ENCODE measurements around the gene ANTKMT.

The ANTKMT gene

DNA sequence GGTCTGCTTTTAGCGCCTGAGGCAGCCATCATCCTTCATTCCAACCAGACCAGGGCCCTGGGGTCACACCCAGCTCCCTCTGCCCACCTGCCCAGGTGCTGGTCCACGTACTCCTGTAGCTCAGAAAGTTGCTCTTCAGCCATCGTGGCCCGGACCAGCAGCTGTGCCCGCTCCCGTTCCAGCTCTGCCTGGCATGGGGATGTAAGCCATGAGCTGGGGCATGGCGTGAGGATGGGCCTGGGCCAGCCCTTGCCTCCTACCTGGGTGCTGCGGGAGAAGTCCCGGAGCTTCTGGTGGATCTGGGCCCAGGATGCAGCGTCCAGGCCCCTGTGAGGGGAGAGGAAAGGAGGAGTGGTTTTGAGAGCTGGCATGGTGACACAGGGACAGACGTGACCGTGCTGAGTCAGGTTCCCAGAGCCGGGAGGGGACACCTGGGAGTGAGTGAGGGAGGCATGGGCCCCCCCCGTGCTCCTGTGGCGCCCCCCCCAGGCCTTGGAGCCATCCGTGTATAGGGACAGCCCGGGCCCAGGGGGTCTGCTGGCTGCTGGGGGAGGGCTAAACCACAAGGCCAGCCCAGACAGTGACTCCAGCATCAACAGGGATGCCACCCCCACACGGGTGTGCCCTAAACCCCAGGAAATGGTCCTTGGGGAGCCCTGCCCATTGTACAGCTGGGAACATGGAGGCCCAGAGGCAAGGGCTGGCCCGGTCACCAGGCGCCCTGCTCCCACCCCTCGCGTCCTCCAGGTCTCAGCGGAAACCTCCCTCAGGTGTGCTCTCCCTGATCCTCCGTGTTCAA lies 2.1 kb downstream of the ANTKMT start:
- Histone ChIP-seq H3K9ac (ENCODE audit: low read depth in 1 of 2, low read length in 2 of 2) (no peak overlapping the region), H3K9me3 (ENCODE audit: control insufficient read depth in 1 of 2, low read length in 2 of 2) (no peaks in the 10 kb centered on the region), H3K27me3 (ENCODE audit: control insufficient read depth in 1 of 2, insufficient read depth in 2 of 2, low read length in 2 of 2) (peaks cover 15 to 26% of the 10 kb centered on the region in 2 donors), H3K27ac (ENCODE audit: low read depth, low read length) (no peak overlapping the region), H3K4me1 (ENCODE audit: control insufficient read depth in 1 of 2, insufficient read depth in 2 of 2, low read length in 2 of 2) (peaks cover 20 to 45% of the 10 kb centered on the region in 2 donors), H3K4me3 (ENCODE audit: low read depth in 1 of 2, low read length in 2 of 2) (no peak overlapping the region), H3K36me3 (ENCODE audit: control insufficient read depth in 1 of 2, insufficient read depth in 2 of 2, low read length in 2 of 2) (no peaks in the 10 kb centered on the region)

DNA sequence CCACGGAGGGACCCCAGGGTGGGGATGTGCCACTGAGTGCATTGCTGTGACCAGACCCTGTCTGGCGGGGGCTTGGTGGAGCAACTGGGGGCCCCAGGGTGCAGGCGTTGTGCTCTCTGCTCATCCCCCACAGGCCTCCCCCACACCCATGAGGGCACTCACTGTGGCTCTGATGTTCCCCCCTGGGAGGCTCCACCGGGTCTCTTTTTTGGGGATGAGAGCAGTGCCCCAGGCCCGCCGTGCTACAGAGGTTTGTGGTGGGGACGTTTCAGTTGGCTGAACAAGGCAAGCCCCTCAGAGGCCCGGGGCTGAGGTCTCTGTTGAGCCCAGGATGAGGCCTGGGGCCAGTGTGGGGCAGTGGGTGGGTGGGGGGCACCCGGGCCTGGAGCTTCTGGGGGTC lies 2.7 kb downstream of the ANTKMT start:
- Histone ChIP-seq H3K4me1 (ENCODE audit: control insufficient read depth in 1 of 2, insufficient read depth in 2 of 2, low read length in 2 of 2) (peaks cover 15 to 42% of the 10 kb centered on the region in 2 donors), H3K9ac (ENCODE audit: low read depth in 1 of 2, low read length in 2 of 2) (no peak overlapping the region), H3K36me3 (ENCODE audit: control insufficient read depth in 1 of 2, insufficient read depth in 2 of 2, low read length in 2 of 2) (no peaks in the 10 kb centered on the region), H3K27me3 (ENCODE audit: control insufficient read depth in 1 of 2, insufficient read depth in 2 of 2, low read length in 2 of 2) (peaks cover 15 to 22% of the 10 kb centered on the region in 2 donors), H3K27ac (ENCODE audit: low read depth, low read length) (no peak overlapping the region), H3K9me3 (ENCODE audit: control insufficient read depth in 1 of 2, low read length in 2 of 2) (no peaks in the 10 kb centered on the region), H3K4me3 (ENCODE audit: low read depth in 1 of 2, low read length in 2 of 2) (no peak overlapping the region)

- H3K4me1 ChIP-seq (ENCODE audit: control insufficient read depth in 1 of 2, insufficient read depth in 2 of 2, low read length in 2 of 2), result peaks cover 8 to 35% of the 10 kb centered on the region in 2 donors
- peaks cover 15 to 22% of the 10 kb centered on the region in 2 donors for H3K27me3 ChIP-seq (ENCODE audit: control insufficient read depth in 1 of 2, insufficient read depth in 2 of 2, low read length in 2 of 2)
- no peak overlapping the region for H3K4me3 ChIP-seq (ENCODE audit: low read depth in 1 of 2, low read length in 2 of 2)
- H3K9me3 ChIP-seq (ENCODE audit: control insufficient read depth in 1 of 2, low read length in 2 of 2), result no peaks in the 10 kb centered on the region
- H3K9ac ChIP-seq (ENCODE audit: low read depth in 1 of 2, low read length in 2 of 2), result no peak overlapping the region
- H3K27ac ChIP-seq (ENCODE audit: low read depth, low read length), result no peak overlapping the region
- H3K36me3 ChIP-seq (ENCODE audit: control insufficient read depth in 1 of 2, insufficient read depth in 2 of 2, low read length in 2 of 2), result no peaks in the 10 kb centered on the region
These were observed 3.5 kb downstream of the ANTKMT start for GRCh38 chr16:724188-725040.

- Histone ChIP-seq H3K9ac (ENCODE audit: low read depth in 1 of 2, low read length in 2 of 2) (no peak overlapping the region), H3K4me3 (ENCODE audit: low read depth in 1 of 2, low read length in 2 of 2) (no peak overlapping the region), H3K36me3 (ENCODE audit: control insufficient read depth in 1 of 2, insufficient read depth in 2 of 2, low read length in 2 of 2) (no peaks in the 10 kb centered on the region), H3K27me3 (ENCODE audit: control insufficient read depth in 1 of 2, insufficient read depth in 2 of 2, low read length in 2 of 2) (peaks cover 15 to 22% of the 10 kb centered on the region in 2 donors), H3K4me1 (ENCODE audit: control insufficient read depth in 1 of 2, insufficient read depth in 2 of 2, low read length in 2 of 2) (peaks cover 4 to 30% of the 10 kb centered on the region in 2 donors), H3K9me3 (ENCODE audit: control insufficient read depth in 1 of 2, low read length in 2 of 2) (no peaks in the 10 kb centered on the region), H3K27ac (ENCODE audit: low read depth, low read length) (no peak overlapping the region)
These were observed 4.1 kb downstream of the ANTKMT start for GRCh38 chr16:725041-725376.

DNA sequence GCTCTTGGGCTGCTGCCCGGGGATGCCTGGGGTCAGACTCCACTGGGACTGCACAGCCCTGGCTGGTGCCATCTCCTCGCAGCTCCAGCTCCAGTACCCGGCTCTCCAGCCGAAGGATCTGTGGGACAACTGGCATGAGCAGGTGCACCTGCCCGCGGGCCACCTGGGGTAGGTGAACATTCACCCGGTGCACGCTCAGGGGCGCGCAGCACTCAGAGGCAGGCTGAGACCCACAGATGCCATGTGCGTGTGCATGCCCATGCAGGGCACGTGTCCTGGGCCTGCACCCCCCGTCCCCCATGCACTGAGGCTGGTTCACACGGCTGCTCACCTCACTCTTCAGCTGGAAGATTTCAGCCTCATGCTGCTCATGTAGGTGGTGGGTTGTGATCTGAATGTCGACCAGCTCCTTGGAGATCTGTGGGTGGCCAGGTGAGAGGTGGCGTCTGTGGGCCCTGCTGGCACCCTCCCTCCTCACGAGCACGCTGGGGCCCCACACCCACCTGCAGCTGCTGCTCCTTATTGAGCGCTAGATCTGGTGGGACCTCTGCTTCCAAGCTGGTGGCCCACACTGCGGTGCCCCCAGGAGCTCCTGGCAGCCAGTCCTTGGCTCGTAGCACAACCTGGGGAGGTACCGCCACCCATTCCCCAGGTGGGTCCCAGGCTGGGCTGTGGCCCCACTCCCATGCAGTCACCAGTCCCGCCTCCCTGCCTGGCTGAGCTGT lies 4.7 kb downstream of the ANTKMT start:
- Histone ChIP-seq H3K4me1 (ENCODE audit: control insufficient read depth in 1 of 2, insufficient read depth in 2 of 2, low read length in 2 of 2) (peaks cover 0 to 24% of the 10 kb centered on the region in 2 donors), H3K4me3 (ENCODE audit: low read depth in 1 of 2, low read length in 2 of 2) (no peak overlapping the region), H3K27ac (ENCODE audit: low read depth, low read length) (no peak overlapping the region), H3K9me3 (ENCODE audit: control insufficient read depth in 1 of 2, low read length in 2 of 2) (no peaks in the 10 kb centered on the region), H3K27me3 (ENCODE audit: control insufficient read depth in 1 of 2, insufficient read depth in 2 of 2, low read length in 2 of 2) (peaks cover 15 to 22% of the 10 kb centered on the region in 2 donors), H3K36me3 (ENCODE audit: control insufficient read depth in 1 of 2, insufficient read depth in 2 of 2, low read length in 2 of 2) (no peaks in the 10 kb centered on the region), H3K9ac (ENCODE audit: low read depth in 1 of 2, low read length in 2 of 2) (no peak overlapping the region)

DNA sequence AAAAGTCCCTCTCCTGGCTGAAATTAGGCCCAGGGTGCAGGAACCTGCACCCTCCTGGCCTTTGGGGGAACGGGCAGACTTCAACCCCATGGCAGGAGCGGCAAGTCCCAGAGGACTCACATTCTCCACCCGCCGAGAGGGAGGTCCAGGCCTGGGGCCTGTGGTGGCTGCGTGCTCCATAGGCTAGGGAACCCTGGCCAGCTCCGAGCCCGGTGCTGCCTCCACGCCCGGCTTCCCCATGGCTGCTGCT lies 5.2 kb downstream of the ANTKMT start:
- H3K36me3 ChIP-seq (ENCODE audit: control insufficient read depth in 1 of 2, insufficient read depth in 2 of 2, low read length in 2 of 2), result no peaks in the 10 kb centered on the region
- H3K9me3 ChIP-seq (ENCODE audit: control insufficient read depth in 1 of 2, low read length in 2 of 2), result no peaks in the 10 kb centered on the region
- H3K27me3 ChIP-seq (ENCODE audit: control insufficient read depth in 1 of 2, insufficient read depth in 2 of 2, low read length in 2 of 2), result peaks cover 15 to 22% of the 10 kb centered on the region in 2 donors
- peaks cover 0 to 23% of the 10 kb centered on the region in 2 donors for H3K4me1 ChIP-seq (ENCODE audit: control insufficient read depth in 1 of 2, insufficient read depth in 2 of 2, low read length in 2 of 2)
- H3K9ac ChIP-seq (ENCODE audit: low read depth in 1 of 2, low read length in 2 of 2), result no peak overlapping the region
- peak overlapping the region in 1 of 2 donors; percentile 40 for H3K4me3 ChIP-seq (ENCODE audit: low read depth in 1 of 2, low read length in 2 of 2)
- H3K27ac ChIP-seq (ENCODE audit: low read depth, low read length), result no peak overlapping the region

- H3K27me3 ChIP-seq (ENCODE audit: control insufficient read depth in 1 of 2, insufficient read depth in 2 of 2, low read length in 2 of 2), result peaks cover 15 to 22% of the 10 kb centered on the region in 2 donors
- peaks cover 0 to 22% of the 10 kb centered on the region in 2 donors for H3K4me1 ChIP-seq (ENCODE audit: control insufficient read depth in 1 of 2, insufficient read depth in 2 of 2, low read length in 2 of 2)
- H3K36me3 ChIP-seq (ENCODE audit: control insufficient read depth in 1 of 2, insufficient read depth in 2 of 2, low read length in 2 of 2), result peaks cover 0 to 4% of the 10 kb centered on the region in 2 donors
- no peak within 1 kb of the TSS for H3K27ac ChIP-seq (ENCODE audit: low read depth, low read length)
- H3K4me3 ChIP-seq (ENCODE audit: low read depth in 1 of 2, low read length in 2 of 2), result peak within 1 kb of the TSS; percentile 59 to 61
- H3K9me3 ChIP-seq (ENCODE audit: control insufficient read depth in 1 of 2, low read length in 2 of 2), result no peaks in the 10 kb centered on the region
- H3K9ac ChIP-seq (ENCODE audit: low read depth in 1 of 2, low read length in 2 of 2), result peak within 1 kb of the TSS in 1 of 2 donors; percentile 18
These were observed 5.7 kb downstream of the ANTKMT start, which contains the start of the genes CCDC78 and HAGHL for GRCh38 chr16:726438-727290. TSS of gene CCDC78 (minus strand) at chr16:726443. CDS start at chr16:726367, 76 bp downstream. TSS of gene HAGHL (plus strand) at chr16:727106. CDS start at chr16:727510, 404 bp downstream.

- Histone ChIP-seq H3K9ac (ENCODE audit: low read depth in 1 of 2, low read length in 2 of 2) (peak overlapping the region in 1 of 2 donors; percentile 18), H3K4me1 (ENCODE audit: control insufficient read depth in 1 of 2, insufficient read depth in 2 of 2, low read length in 2 of 2) (peaks cover 0 to 18% of the 10 kb centered on the region in 2 donors), H3K9me3 (ENCODE audit: control insufficient read depth in 1 of 2, low read length in 2 of 2) (no peaks in the 10 kb centered on the region), H3K36me3 (ENCODE audit: control insufficient read depth in 1 of 2, insufficient read depth in 2 of 2, low read length in 2 of 2) (peaks cover 4 to 6% of the 10 kb centered on the region in 2 donors), H3K27me3 (ENCODE audit: control insufficient read depth in 1 of 2, insufficient read depth in 2 of 2, low read length in 2 of 2) (peaks cover 15 to 22% of the 10 kb centered on the region in 2 donors), H3K4me3 (ENCODE audit: low read depth in 1 of 2, low read length in 2 of 2) (peak overlapping the region; percentile 59 to 61), H3K27ac (ENCODE audit: low read depth, low read length) (no peak overlapping the region)
These were observed 6.5 kb downstream of the ANTKMT start for GRCh38 chr16:727291-727977.
